ENCODE measurements around the gene SLC66A1. TPM values are rescaled to one million over a fixed set of nuclear protein-coding genes. Genes with fewer than 3 reads are reported as not detected.
A peak's percentile ranks its signal among the peaks of the same experiment; 100 is the strongest.
"Not testable (repeated sequence)": the region's sequence is repeated elsewhere in the genome, so short reads cannot be mapped to it uniquely, and the experiment has no call there.

The SLC66A1 gene
- 1 to 10 TPM; 4.0 to 5.3 TPM for total RNA-seq

- ATAC-seq (peak; percentile 97), DNase-seq (peak; percentile 91)
- H3K9me3 Mint-ChIP-seq (ENCODE audit: insufficient read depth), result no peaks in the 10 kb centered on the region
- peak within 1 kb of the TSS; percentile 78 for H3K27ac Mint-ChIP-seq
- POLR2A ChIA-PET, result interaction anchor here (1.1 kb wide), 1 partner anchor 60 kb away, joined by 3 read pairs; the partner anchor contains the start of gene MRTO4
- peaks cover 40% of the 10 kb centered on the region for H3K4me1 Mint-ChIP-seq (ENCODE audit: low read depth)
- H3K27me3 Mint-ChIP-seq (ENCODE audit: low read depth), result no peaks in the 10 kb centered on the region
- CTCF ChIA-PET, result interaction anchor here (1.5 kb wide), 1 partner anchor 18 kb away, joined by 3 read pairs; no protein-coding TSS in a partner anchor
- peaks cover 6% of the 10 kb centered on the region for H3K36me3 Mint-ChIP-seq (ENCODE audit: low read depth)
- H3K4me3 Mint-ChIP-seq, result peak within 1 kb of the TSS; percentile 83
Observed at GRCh38 chr1:19311931-19312781, at the start of gene SLC66A1, which contains the start of gene AKR7A2. Gene SLC66A1 (plus strand): TSS chr1:19312326. CDS start chr1:19317678, 5,352 bp downstream. Gene AKR7A2 (minus strand): TSS chr1:19312144. CDS start chr1:19312124, 20 bp downstream.

- Mint-ChIP-seq H3K36me3 (ENCODE audit: low read depth) (peaks cover 8% of the 10 kb centered on the region), H3K4me1 (ENCODE audit: low read depth) (no peaks in the 10 kb centered on the region), H3K27ac (no peak overlapping the region), H3K4me3 (no peak overlapping the region), H3K9me3 (ENCODE audit: insufficient read depth) (no peaks in the 10 kb centered on the region), H3K27me3 (ENCODE audit: low read depth) (no peaks in the 10 kb centered on the region)
- ATAC-seq, result no peak
- no peak for DNase-seq
- POLR2A ChIA-PET, result interaction anchor here (1.3 kb wide), 1 partner anchor 12 kb away, joined by 4 read pairs; the partner anchor contains the start of gene EMC1
- CTCF ChIA-PET, result no interaction called here
Observed at GRCh38 chr1:19262744-19263143, 49.4 kb upstream of the SLC66A1 start.

GRCh38 chr1:19268445-19268844 lies 43.7 kb upstream of the SLC66A1 start:
- ATAC-seq, result no peak
- Mint-ChIP-seq H3K4me1 (ENCODE audit: low read depth) (peaks cover 2% of the 10 kb centered on the region), H3K36me3 (ENCODE audit: low read depth) (no peaks in the 10 kb centered on the region), H3K27me3 (ENCODE audit: low read depth) (peaks cover 9% of the 10 kb centered on the region), H3K4me3 (no peak overlapping the region), H3K27ac (no peak overlapping the region), H3K9me3 (ENCODE audit: insufficient read depth) (no peaks in the 10 kb centered on the region)
- DNase-seq, result no peak
- ChIA-PET CTCF (no interaction called here), POLR2A (no interaction called here)

- POLR2A ChIA-PET; H3K4me1 Mint-ChIP-seq (ENCODE audit: low read depth); ATAC-seq; DNase-seq; H3K9me3 Mint-ChIP-seq (ENCODE audit: insufficient read depth); CTCF ChIA-PET; H3K36me3 Mint-ChIP-seq (ENCODE audit: low read depth); H3K27ac Mint-ChIP-seq; H3K4me3 Mint-ChIP-seq: not testable (repeated sequence)
- H3K27me3 Mint-ChIP-seq (ENCODE audit: low read depth), result peaks cover 14% of the 10 kb centered on the region
Observed at GRCh38 chr1:19269427-19270342, 42.4 kb upstream of the SLC66A1 start.

- peaks cover 15% of the 10 kb centered on the region for H3K27me3 Mint-ChIP-seq (ENCODE audit: low read depth)
- ATAC-seq; CTCF ChIA-PET; H3K36me3 Mint-ChIP-seq (ENCODE audit: low read depth); DNase-seq; POLR2A ChIA-PET; H3K9me3 Mint-ChIP-seq (ENCODE audit: insufficient read depth); H3K4me3 Mint-ChIP-seq; H3K27ac Mint-ChIP-seq; H3K4me1 Mint-ChIP-seq (ENCODE audit: low read depth): not testable (repeated sequence)
Observed at GRCh38 chr1:19270343-19270730, 41.8 kb upstream of the SLC66A1 start.

DNA sequence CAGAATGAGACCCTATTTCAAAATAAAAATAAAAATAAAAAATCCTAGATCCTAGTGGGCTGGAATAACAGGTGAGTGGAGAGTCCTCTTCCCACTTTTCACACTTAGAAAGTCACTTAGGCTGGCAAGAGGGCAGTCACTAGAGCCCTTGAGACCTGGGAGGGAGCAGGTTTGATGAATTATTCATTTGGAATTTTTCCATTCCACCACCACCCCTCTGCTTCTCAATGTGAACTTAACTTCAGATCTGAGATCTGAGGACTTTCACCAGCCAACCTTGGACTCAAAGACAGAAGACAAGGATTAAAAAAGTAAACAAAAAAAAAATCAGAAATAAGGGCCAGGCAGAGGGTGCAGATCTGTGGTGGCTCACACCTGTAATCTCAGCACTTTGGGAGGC lies 40.1 kb upstream of the SLC66A1 start:
- ChIA-PET POLR2A (no interaction called here), CTCF (no interaction called here)
- peaks cover 20% of the 10 kb centered on the region for H3K27me3 Mint-ChIP-seq (ENCODE audit: low read depth)
- H3K27ac Mint-ChIP-seq, result no peak overlapping the region
- H3K9me3 Mint-ChIP-seq (ENCODE audit: insufficient read depth), result no peaks in the 10 kb centered on the region
- no peaks in the 10 kb centered on the region for H3K36me3 Mint-ChIP-seq (ENCODE audit: low read depth)
- ATAC-seq (no peak), DNase-seq (no peak)
- H3K4me1 Mint-ChIP-seq (ENCODE audit: low read depth), result peaks cover 2% of the 10 kb centered on the region
- no peak overlapping the region for H3K4me3 Mint-ChIP-seq

DNA sequence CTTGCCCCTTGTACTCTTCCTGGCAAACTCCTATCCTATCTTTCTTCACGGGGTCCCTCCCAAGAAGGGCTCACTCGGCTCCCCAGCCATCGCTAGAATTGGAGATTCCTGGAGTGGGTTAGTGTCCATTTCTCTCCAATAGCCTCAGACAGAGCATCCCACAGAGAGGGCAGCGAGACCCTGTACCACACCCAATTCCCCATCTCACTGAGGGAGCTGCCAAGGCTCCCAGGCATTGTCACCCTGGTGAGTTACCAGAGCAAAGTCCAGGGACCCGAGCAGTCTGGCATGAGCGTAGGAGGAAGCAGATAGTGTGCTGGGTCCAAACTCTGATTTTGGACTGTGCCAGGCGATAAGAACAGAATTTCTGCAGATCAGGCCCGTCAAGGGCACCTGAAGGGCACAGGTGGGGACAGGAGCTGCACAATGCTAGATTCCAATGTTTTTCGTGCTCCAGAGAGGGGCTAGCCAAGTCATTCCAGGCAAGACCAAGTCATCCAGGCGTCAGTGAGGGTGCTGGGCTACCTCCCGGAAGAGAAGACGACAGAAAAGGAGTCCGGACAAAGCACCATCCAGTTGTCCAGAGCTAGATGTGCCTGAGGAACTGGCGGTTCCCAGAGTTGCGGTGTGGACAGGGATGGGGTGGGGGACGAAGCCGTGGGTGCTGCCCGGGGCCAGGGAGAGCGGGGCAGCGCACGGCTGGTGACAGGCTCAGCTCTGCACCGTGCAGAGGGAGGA lies 38.9 kb upstream of the SLC66A1 start:
- Mint-ChIP-seq H3K27ac (no peak overlapping the region), H3K9me3 (ENCODE audit: insufficient read depth) (no peaks in the 10 kb centered on the region), H3K27me3 (ENCODE audit: low read depth) (peaks cover 20% of the 10 kb centered on the region), H3K36me3 (ENCODE audit: low read depth) (no peaks in the 10 kb centered on the region), H3K4me3 (no peak overlapping the region), H3K4me1 (ENCODE audit: low read depth) (peaks cover 2% of the 10 kb centered on the region)
- DNase-seq (no peak), ATAC-seq (no peak)
- CTCF ChIA-PET, result no interaction called here
- POLR2A ChIA-PET, result no interaction called here

DNA sequence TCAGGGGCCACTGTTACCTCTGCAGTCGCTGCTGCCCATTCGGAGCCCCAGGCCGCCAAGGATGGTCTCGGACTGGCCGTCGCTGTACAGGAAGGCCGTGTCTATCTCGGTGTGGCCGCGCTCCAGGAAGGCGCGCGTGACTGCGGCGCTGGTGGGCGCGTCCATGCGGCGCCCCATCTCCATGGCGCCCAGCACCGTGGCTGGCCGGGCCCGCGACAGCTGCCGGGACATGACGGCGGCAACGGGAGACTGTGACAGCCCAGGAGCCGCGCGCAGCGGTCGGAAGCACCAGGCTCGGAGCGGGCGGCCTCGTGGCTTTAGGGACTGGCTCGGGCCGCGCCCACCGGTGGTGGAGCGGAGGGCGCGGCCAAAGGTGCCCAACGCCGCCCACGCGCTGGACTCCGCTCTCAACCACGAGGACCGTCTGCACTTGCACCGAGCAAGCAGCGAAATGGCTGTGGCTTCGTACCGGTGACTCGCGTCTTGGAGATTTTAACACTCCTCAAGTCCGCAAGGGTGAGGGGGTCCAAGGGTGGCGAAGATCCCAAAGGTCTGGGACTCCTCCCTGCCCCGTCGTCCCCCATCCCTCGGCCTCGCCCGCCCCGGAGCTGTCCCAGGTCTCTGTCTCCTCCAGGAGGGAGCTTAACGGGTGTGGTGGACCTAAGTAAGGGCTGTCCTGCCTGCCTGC lies 38.1 kb upstream of the SLC66A1 start:
- H3K4me3 Mint-ChIP-seq; H3K9me3 Mint-ChIP-seq (ENCODE audit: insufficient read depth); CTCF ChIA-PET; H3K4me1 Mint-ChIP-seq (ENCODE audit: low read depth); H3K36me3 Mint-ChIP-seq (ENCODE audit: low read depth); H3K27ac Mint-ChIP-seq; DNase-seq: not testable (repeated sequence)
- peaks cover 20% of the 10 kb centered on the region for H3K27me3 Mint-ChIP-seq (ENCODE audit: low read depth)
- ATAC-seq, result peak; percentile 70
- POLR2A ChIA-PET, result interaction anchor here (0.6 kb wide), 1 partner anchor 13 kb away, joined by 4 read pairs; no protein-coding TSS in a partner anchor

DNA sequence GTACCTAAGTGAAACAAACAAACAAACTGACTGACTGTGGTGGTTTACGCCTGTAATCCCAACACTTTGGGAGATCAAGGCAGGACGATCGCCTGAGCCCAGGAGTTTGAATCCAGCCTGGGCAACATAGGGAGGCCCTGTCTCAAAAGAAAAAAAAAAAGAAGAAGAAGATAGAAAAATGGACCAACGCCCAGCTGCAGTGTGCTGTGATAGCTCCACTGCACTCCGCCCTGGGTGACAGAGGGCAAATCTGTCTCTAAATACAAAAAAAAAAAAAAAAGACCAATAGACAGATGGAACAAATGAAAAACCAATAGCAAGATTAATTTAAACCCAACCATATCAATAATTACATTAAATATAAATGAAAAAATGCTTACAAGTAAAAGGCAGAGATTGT lies 37.5 kb upstream of the SLC66A1 start:
- ChIA-PET CTCF (no interaction called here), POLR2A (interaction anchor here (0.6 kb wide), 1 partner anchor 12 kb away, joined by 4 read pairs; no protein-coding TSS in a partner anchor)
- ATAC-seq, result no peak

DNA sequence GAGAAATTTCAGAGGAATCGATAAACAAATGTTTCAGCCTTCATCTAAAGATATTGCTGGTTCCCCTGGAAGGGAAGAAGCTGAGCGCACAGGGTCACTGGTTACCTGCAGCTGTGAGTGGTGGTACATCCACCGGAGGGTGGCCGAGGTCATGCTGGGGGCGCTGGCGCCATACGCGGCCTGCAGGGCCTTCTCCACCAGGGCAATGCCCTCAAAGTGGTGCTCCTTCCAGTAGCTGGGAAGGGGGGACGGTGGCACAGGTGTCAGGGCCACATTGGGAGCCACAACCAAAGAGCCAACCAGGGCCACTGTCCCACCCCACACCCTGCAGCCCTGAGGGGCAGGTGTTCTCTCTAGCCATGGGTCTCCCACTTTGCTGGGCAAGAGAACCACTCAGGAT lies 28.2 kb upstream of the SLC66A1 start:
- POLR2A ChIA-PET, result no interaction called here
- DNase-seq (no peak), ATAC-seq (no peak)
- peaks cover 7% of the 10 kb centered on the region for H3K27me3 Mint-ChIP-seq (ENCODE audit: low read depth)
- H3K4me1 Mint-ChIP-seq (ENCODE audit: low read depth), result peaks cover 4% of the 10 kb centered on the region
- H3K4me3 Mint-ChIP-seq, result no peak overlapping the region
- CTCF ChIA-PET, result no interaction called here
- H3K27ac Mint-ChIP-seq, result no peak overlapping the region
- no peaks in the 10 kb centered on the region for H3K36me3 Mint-ChIP-seq (ENCODE audit: low read depth)
- H3K9me3 Mint-ChIP-seq (ENCODE audit: insufficient read depth), result no peaks in the 10 kb centered on the region

More for the DNA sequence above, 37.5 kb upstream of the SLC66A1 start:
- no peaks in the 10 kb centered on the region for H3K9me3 Mint-ChIP-seq (ENCODE audit: insufficient read depth)
- no peak overlapping the region for H3K4me3 Mint-ChIP-seq
- H3K4me1 Mint-ChIP-seq (ENCODE audit: low read depth), result peaks cover 2% of the 10 kb centered on the region
- H3K36me3 Mint-ChIP-seq (ENCODE audit: low read depth), result no peaks in the 10 kb centered on the region
- DNase-seq, result no peak
- H3K27me3 Mint-ChIP-seq (ENCODE audit: low read depth), result peaks cover 20% of the 10 kb centered on the region
- no peak overlapping the region for H3K27ac Mint-ChIP-seq

GRCh38 chr1:19284881-19285280 lies 27.2 kb upstream of the SLC66A1 start:
- Mint-ChIP-seq H3K36me3 (ENCODE audit: low read depth) (no peaks in the 10 kb centered on the region), H3K27me3 (ENCODE audit: low read depth) (peaks cover 15% of the 10 kb centered on the region), H3K4me1 (ENCODE audit: low read depth) (peaks cover 8% of the 10 kb centered on the region), H3K9me3 (ENCODE audit: insufficient read depth) (no peaks in the 10 kb centered on the region), H3K27ac (no peak overlapping the region), H3K4me3 (no peak overlapping the region)
- ChIA-PET POLR2A (no interaction called here), CTCF (no interaction called here)
- ATAC-seq, result no peak
- DNase-seq, result no peak

Measured in activated CD8-positive, alpha-beta T cell treated with anti-CD3 and anti-CD28 coated beads, Interleukin-2, amount 10 ng/mL, durations not matched to agents 7 days and 5 days (primary cell).